Hepatic stellate cell (primary cell): ENCODE measurements around the gene MAEL.
"Not testable (repeated sequence)": the region's sequence is repeated elsewhere in the genome, so short reads cannot be mapped to it uniquely, and the experiment has no call there.

Experiments used
- DNase-seq: peaks from one replicate; pipeline ENCODE4 v3.0.0; 2011; ENCODE audit warnings: low spot score

MAEL gene

GRCh38 chr1:166978821-166979220 is 10.3 kb upstream of the MAEL start:
- DNase-seq, result no peak

GRCh38 chr1:166980383-166980782 is 8.7 kb upstream of the MAEL start:
- no peak for DNase-seq

DNA sequence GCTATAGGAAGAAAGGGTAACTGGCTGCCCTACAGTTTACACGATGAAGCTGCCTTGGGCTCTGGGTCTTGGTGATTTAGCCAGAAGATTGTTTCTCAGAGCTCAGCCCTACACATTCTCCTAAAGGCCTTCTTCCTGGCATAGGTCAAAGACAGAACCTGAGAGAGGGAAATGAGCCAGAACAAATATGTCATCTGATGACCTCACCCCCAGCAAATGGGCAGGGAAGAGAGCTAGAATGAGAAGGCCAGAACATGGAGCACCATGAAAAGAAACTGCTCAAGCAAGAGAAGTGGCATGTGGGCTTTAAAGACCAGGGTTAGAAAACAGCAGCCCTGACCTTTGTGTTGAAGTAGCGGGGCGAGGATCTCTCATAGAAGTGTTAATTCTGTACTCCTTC is 8.3 kb upstream of the MAEL start:
- DNase-seq, result no peak

GRCh38 chr1:166981589-166981988 is 7.5 kb upstream of the MAEL start:
- DNase-seq, result no peak

GRCh38 chr1:166999075-166999474 is 10.0 kb downstream of the MAEL start:
- no peak for DNase-seq

- DNase-seq, result no peak
Measured at GRCh38 chr1:166999500-167000055, 10.5 kb downstream of the MAEL start.

DNA sequence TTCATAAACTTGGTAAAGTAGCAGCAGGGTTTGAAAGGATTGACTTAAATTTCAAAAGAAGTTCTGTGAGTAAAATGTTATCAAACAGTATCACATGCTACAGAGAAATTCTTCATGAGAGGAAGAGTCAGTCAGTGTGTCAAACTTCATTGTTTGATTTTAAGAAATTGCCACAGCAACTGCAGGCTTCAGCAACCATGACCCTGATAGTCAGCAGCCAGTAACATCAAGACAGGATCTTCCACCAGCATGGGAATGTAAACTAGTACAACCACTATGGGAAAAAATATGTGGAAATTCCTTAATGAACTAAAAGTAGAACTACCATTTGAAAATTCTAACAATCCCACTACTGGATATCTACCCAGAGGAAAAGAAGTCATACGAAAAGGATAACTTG is 11.5 kb downstream of the MAEL start:
- no peak for DNase-seq

GRCh38 chr1:167002354-167002753 is 13.3 kb downstream of the MAEL start:
- DNase-seq, result no peak

- DNase-seq, result no peak
Measured at GRCh38 chr1:167003711-167004110, 14.6 kb downstream of the MAEL start.

- DNase-seq, result no peak
Measured at GRCh38 chr1:167011560-167012191, 22.6 kb downstream of the MAEL start.

GRCh38 chr1:167012570-167012969 is 23.5 kb downstream of the MAEL start:
- DNase-seq, result no peak

- DNase-seq, result no peak
Measured at GRCh38 chr1:167013108-167013929, 24.2 kb downstream of the MAEL start.

GRCh38 chr1:167016100-167016750 is 27.1 kb downstream of the MAEL start:
- no peak for DNase-seq

- no peak for DNase-seq
Measured at GRCh38 chr1:167022384-167022783, 33.3 kb downstream of the MAEL start.

GRCh38 chr1:167029553-167029952 is 40.5 kb downstream of the MAEL start:
- DNase-seq, result not testable (repeated sequence)

- no peak for DNase-seq
Measured at GRCh38 chr1:167033646-167034045, 44.6 kb downstream of the MAEL start.

DNA sequence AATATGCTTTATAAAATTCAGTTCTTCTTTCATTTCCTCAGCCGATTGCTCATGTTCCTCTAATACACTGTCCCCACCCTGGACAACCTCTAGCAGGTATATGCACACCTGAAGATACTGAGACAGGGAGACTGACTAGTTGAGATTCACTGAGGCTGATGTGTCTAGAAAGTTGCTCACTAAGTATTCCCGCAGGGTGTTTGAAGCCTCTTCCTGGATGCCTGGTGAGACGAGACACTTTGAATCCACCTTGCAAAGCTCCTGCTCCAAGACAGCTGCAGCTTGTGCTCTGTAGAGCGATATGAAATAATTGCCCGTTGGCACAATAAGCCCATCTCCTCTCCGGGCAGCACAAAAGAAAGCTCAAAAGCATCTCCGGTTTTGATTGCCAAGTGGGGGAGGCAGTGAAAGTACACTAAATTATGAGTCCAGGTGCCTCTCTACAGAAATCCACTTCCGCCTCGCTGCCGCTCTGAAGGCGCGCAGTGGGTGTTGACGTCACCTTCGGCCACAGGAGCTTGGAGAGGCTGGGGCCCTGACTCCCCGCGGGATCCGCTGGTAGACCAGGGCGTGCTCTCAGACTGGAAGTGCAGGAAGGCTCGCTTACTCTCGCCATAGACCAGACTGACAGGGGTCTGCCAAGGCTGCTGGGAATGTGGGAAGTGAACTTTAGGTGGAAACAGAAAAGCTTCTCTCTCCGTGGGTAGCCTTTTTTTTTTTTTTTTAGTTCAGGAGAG is 54.8 kb downstream of the MAEL start:
- DNase-seq, result no peak

GRCh38 chr1:167051907-167052306 is 62.8 kb downstream of the MAEL start:
- DNase-seq, result no peak

DNA sequence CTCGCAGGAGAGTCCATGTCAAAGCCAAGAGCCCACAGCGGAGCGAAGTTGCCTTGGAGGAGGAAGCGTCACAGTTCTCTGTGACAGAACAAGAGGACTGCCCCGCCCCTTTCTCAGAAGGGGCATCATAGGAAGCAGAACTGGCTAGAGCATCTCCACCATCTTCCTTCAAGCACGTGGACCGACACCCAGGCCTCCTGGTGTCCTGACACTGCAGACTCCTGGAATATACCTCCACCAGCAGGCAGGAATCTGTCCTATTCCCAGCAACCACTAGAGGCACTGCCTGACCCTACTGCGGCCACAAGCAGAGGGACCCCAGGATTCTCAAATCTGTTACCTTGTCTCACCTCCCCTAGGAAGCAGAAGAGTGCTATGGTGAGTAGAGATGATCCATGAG is 63.3 kb downstream of the MAEL start:
- DNase-seq, result peak; percentile 22

- no peak for DNase-seq
Measured at GRCh38 chr1:167054531-167054930, 65.5 kb downstream of the MAEL start.

DNA sequence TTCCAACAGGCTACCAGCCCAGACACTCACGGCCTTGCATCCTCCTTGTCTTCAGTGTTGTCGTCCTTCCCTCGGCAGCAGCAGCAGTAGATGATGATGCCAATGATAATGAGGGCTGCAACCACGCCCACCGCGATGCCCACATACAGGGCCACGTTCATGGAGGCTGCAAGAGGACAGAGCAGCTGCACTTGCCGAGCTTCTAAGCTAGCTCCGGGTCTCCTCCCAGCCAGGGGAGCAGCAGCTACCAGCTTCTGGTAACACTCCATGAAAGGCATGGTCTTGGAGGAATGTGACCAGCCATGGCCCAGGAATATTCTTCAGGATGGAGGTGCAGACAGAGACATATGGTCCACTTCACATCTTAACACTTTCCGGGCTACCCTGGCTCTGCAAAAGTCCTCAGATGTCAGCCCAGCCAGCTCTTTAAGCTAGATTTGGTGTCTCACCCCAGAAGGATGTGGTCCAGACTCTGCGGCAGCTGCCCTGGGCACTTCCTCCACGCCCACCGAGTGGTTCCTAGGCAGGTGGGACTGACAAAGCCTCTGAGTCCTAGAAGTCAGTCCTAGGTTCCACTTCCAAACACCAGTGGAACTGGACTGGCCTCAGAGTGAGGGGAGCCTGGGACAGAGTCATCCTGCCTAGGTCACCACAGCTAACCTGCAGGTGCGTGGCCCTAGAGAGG is 66.0 kb downstream of the MAEL start:
- DNase-seq, result no peak
